Measurements from ENCODE around the gene P4HTM.

P4HTM gene

GRCh38 chr3:48989796-48990635, at the start of gene P4HTM:
P4HTM (plus strand) TSS chr3:48990241; CDS start chr3:48990257, 16 bp downstream.
- peak; percentile 67 for DNase-seq (ENCODE audit: low read depth)

GRCh38 chr3:48945432-48945831, 44.6 kb upstream of the P4HTM start:
- DNase-seq (ENCODE audit: low read depth): no peak

GRCh38 chr3:48945891-48946549, 44.0 kb upstream of the P4HTM start:
- no peak for DNase-seq (ENCODE audit: low read depth)

- DNase-seq (ENCODE audit: low read depth): no peak
These were observed 40.7 kb upstream of the P4HTM start for GRCh38 chr3:48949376-48949717.

DNA sequence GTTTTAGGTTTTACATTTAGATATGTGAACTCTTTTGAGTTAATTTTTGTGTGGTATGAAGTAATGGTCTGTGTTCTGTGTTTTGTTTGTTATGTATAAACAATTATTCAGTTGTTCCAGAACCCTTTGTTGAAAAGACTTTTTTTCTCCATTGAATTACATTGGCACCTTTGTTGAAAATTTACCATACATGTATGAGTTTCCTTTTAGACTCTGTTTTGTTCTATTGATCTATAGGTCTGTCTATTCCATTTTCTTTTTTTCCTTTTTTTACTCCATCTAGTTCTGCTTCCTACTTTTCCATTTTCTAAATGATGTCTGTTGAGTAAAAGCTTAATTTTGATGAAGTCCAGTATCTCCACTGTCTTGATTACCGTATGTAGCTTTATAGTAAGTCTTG, 40.0 kb upstream of the P4HTM start:
- DNase-seq (ENCODE audit: low read depth): no peak

DNA sequence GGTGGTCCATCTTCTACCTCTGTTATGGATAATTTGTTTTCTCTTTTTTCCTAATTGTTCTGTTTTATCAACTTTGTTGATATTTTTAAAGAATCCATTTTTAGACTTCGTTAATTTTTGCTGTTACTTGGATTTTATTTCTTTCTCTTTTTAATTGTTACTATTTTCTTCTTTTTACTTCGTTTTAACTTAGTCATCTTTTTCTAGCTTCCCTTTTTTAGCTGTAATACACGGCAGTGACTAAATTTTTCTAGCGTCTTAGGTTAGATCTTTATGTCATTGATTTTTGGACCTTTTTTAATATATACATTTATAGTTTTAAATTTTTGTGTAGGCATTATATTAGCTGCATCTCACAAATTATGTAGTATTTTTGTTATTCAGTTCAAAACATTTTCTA, 38.3 kb upstream of the P4HTM start:
- DNase-seq (ENCODE audit: low read depth): no peak

- no peak for DNase-seq (ENCODE audit: low read depth)
These were observed 37.4 kb upstream of the P4HTM start for GRCh38 chr3:48952510-48953118.

- DNase-seq (ENCODE audit: low read depth): no peak
These were observed 32.9 kb upstream of the P4HTM start for GRCh38 chr3:48957006-48957705.

DNA sequence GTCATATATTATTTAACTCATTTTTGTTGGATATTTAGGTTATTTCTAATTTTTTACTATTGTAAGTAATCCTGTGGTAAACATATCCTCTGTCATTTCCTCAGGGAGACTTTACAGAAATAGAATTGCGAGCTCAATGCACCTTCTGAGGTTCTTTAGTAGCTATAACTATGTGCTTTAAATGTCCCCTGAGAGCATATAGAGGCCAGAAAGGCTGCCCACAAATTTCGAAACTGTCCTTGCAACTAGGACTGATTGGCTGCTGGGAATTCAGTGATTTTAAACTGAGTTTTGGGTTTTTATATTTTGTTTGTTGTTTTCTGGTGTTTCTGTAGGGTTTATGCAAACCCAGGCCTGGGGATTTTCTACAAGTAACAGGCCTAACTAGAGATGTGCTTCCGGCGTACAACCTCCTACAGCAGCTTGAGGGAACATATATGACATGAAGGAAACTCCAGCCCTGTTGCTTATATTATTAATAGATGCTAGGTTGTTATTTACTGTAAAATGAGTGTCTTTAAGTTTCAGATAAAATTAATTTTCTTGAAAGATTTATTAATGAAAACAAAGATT, 29.1 kb upstream of the P4HTM start:
- no peak for DNase-seq (ENCODE audit: low read depth)

- no peak for DNase-seq (ENCODE audit: low read depth)
These were observed 27.7 kb upstream of the P4HTM start for GRCh38 chr3:48962340-48962739.

GRCh38 chr3:48962939-48963338, 27.1 kb upstream of the P4HTM start:
- no peak for DNase-seq (ENCODE audit: low read depth)

- DNase-seq (ENCODE audit: low read depth): no peak
These were observed 26.4 kb upstream of the P4HTM start for GRCh38 chr3:48963591-48963990.

- no peak for DNase-seq (ENCODE audit: low read depth)
These were observed 23.7 kb upstream of the P4HTM start for GRCh38 chr3:48966367-48966766.

- no peak for DNase-seq (ENCODE audit: low read depth)
These were observed 23.1 kb upstream of the P4HTM start for GRCh38 chr3:48966876-48967361.

DNA sequence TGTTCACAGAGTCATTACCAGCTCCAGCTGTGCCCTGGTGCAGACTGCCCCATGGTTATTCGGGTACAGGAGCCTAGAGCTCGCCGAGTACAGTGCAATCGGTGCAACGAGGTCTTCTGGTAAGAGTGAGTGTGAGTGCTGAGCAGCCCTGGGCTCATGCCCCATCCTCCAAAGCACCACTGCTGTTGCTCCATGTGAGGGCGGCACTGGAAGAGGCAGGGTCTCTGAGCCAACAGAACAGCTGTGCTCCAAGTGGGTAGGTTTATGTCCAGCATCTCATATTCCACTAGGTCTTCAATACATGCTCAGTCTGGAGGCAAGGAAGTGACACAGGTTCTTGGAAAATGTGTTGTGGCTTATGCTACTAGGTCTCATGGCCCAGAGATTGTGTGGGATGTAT, 19.5 kb upstream of the P4HTM start:
- DNase-seq (ENCODE audit: low read depth): no peak

DNA sequence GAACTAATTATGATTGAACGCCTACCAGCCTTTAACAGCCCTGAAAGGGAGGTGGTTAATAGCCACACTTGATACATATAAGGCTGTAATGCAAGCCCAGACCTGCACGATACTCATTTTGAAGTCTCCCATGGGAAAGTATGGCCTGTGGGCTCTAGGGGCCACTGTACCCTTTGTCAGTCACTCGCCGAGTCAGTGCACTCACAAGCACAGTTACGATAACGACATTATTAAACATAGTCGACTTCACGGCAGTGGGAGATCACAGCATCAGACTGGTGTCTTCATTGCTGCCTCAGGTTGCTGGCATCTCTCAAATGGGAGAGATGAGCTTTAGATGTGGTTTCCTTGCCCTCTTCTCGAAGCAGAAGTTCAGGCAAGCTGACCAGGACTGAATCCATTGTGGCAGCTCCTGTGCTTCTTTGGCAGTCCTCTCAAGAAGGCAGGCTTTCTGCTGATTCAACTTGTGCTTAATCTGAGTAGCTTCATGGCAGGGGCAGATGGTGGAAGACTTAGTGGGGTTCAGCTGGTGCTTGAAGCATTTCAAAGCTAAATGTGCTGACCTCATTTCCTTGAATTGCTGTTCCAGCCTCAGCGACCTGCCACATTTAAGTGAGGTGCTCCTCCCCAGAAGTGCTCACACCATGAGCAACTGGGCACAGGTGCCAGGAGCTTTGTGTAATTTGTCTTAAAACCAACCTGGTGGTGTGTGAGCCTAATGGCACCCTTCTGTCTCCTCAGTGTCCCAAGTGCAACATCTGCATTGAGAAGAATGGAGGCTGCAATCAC, 15.8 kb upstream of the P4HTM start:
- no peak for DNase-seq (ENCODE audit: low read depth)

DNA sequence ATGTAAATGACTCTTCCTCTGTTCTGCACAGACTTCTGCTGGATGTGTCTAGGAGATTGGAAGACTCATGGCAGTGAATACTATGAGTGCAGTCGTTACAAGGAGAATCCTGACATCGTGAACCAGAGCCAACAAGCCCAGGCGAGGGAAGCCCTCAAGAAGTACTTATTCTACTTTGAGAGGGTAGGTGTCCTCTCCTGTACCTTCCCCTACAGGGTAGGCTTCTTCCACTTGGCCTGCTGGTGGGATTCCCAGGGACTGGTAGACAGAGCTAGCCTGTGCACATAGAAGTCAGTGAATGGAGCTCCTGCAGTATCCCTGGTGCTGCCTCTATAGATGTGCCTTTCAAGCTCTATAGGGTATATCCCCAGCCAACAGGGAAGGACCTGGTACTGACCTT, 10.6 kb upstream of the P4HTM start:
- no peak for DNase-seq (ENCODE audit: low read depth)

- no peak for DNase-seq (ENCODE audit: low read depth)
These were observed 9.7 kb upstream of the P4HTM start for GRCh38 chr3:48980295-48980694.

DNA sequence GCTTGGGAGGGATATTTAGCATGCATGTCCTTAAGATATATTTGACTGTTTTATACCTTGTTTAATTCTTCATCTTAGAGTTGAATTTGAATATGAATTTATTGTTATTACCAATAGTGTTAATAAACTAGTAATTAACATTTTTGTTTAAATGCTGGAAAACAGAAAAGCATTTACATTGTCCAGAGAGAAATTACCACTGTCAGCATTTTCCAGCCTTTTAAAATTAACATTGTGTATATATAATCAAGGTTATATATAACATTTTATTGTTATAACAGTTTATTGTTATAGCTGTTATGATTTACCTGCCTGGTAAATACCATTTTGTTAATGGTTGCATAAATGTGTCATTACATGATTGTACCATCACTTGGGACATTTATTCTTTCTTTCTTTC, 8.0 kb upstream of the P4HTM start:
- DNase-seq (ENCODE audit: low read depth): no peak

DNA sequence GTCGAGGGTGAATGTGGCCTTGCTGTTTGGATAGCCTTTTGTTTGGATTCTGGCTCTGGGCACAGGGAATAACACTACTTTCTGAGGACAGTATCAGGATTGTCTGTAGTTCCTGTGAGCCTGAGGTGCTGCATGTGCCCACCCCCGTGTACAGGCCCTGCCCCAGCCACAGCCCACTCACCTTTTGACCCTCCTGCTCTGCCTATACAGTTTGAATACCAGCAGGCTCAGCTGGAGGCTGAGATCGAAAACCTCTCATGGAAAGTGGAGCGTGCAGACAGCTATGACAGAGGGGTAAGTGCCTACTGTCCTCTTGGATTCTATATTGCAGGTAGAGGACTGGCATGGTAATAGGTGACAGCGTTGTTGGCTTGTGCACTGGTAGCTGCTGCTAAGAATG, 7.4 kb upstream of the P4HTM start:
- DNase-seq (ENCODE audit: low read depth): no peak

DNA sequence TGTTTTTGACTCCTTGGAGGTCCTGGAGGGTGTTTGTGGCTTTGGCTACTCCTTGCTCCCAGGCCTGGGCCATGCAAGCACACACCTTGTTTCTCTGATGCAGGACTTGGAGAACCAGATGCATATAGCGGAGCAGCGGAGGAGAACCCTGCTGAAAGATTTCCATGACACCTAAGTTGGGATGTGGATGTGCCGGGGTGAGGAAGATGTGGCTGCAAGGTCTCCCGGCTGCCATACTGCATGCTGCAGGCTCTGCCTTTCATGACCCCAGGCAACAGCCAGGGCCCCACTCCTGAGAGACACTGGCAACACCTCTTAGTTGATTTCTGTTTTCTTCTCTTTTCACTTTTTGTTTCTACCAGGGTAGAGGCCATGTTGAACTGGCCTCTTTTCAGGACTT, 6.9 kb upstream of the P4HTM start:
- DNase-seq (ENCODE audit: low read depth): no peak
